ENCODE results near the gene CCDC33. TPM values are rescaled to one million over a fixed set of nuclear protein-coding genes. Genes with fewer than 3 reads are reported as not detected.

Gene CCDC33
- total RNA-seq, 1 experiment from 2014 or later, result not detected

DNA sequence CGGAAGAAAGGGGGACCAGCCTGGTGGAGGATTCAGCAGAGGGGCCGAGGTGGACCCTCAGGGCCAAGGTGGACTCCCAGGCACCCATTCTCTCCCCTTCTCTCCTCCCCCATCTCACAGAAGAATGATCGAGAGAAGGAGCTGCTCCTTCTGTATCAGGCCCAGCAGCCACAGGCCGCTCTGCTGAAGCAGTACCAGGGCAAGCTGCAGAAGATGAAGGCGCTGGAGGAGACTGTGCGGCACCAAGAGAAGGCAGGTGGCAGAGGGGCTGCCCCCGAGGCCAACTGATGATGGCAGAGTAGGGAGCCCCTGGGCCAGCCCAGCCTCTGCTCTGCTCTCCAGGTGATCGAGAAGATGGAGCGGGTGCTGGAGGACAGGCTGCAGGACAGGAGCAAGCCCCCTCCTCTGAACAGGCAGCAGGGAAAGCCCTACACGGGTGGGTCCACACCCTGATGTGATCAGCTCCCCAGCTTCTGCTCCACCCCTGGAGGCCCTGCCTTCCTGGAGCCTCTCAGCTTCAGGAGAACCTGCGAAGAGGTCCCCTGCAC is 94.8 kb downstream of the CCDC33 start:
- DNase-seq (ENCODE audit: extremely low read depth, low read depth), result no peak

GRCh38 chr15:74332011-74332410 is 95.9 kb downstream of the CCDC33 start:
- no peak for DNase-seq (ENCODE audit: extremely low read depth, low read depth)

DNA sequence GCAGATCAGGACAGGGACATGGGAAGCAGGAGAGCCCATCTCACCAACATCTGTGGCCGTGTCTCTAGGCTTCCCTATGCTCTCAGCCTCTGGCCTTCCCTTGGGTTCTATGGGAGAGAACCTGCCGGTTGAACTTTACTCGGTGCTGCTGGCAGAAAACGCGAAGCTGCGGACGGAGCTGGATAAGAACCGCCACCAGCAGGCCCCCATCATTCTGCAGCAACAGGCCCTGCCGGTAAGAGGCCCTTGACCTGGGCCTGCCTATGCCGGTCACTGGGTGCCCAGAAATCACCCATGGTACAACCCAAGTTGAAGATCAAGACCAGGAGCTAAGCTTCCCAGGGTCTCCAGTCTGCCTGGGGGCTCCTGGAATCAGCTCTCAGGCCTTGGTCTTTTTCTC is 96.5 kb downstream of the CCDC33 start:
- DNase-seq (ENCODE audit: extremely low read depth, low read depth), result no peak

DNA sequence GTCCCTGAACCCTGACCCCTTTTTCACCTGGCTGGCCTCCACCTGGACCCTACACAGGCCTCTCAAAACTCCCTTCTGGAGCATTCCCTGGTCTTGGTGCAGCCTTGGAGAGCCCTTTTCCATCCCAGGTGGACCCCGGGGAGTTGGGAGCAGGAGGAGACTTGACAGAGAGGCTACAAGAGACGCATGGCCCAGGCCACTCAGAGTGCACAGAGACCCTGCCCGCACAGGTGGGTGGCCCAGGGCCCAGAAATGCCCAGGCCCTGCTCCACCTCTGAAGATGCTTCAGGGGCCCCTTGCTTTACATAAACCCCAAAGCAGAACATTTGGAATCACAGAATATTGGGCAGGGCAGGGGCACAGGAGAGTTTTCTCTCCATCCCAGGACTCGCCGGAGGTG is 97.0 kb downstream of the CCDC33 start:
- DNase-seq (ENCODE audit: extremely low read depth, low read depth), result no peak

DNA sequence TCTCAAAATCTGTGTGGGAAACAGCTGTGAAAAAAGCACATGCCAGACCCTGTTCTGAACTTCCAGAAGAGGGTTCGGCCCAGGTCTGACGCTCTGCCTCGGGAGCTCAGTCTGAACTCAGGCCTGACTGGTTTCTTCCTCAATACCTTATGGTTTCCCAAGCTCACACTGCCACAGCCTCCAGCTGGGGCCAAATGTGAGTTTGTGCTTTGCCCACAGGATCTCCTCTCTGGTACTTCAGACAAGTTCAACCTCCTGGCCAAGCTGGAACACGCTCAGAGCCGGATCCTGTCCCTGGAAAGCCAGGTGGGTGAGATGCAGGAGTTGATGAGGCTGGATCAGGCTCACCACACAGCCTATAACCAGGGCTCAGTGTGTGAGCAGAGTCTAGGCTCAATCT is 97.5 kb downstream of the CCDC33 start:
- DNase-seq (ENCODE audit: extremely low read depth, low read depth), result no peak

DNA sequence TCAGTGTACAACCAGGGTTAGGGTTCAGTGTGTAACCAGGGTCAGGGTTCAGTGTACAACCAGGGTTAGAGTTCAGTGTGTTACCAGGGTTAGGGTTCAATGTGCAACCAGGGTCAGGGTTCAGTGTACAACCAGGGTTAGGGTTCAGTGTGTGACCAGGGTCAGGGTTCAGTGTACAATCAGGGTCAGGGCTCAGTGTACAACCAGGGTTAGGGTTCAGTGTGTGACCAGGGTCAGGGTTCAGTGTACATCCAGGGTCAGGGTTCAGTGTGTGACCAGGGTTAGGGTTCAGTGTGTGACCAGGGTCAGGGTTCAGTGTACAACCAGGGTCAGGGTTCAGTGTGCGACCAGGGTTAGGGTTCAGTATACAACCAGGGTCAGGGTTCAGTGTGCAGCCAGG is 98.0 kb downstream of the CCDC33 start:
- DNase-seq (ENCODE audit: extremely low read depth, low read depth), result no peak

- DNase-seq (ENCODE audit: extremely low read depth, low read depth), result no peak
These were observed 99.3 kb downstream of the CCDC33 start for GRCh38 chr15:74335396-74335795.

DNA sequence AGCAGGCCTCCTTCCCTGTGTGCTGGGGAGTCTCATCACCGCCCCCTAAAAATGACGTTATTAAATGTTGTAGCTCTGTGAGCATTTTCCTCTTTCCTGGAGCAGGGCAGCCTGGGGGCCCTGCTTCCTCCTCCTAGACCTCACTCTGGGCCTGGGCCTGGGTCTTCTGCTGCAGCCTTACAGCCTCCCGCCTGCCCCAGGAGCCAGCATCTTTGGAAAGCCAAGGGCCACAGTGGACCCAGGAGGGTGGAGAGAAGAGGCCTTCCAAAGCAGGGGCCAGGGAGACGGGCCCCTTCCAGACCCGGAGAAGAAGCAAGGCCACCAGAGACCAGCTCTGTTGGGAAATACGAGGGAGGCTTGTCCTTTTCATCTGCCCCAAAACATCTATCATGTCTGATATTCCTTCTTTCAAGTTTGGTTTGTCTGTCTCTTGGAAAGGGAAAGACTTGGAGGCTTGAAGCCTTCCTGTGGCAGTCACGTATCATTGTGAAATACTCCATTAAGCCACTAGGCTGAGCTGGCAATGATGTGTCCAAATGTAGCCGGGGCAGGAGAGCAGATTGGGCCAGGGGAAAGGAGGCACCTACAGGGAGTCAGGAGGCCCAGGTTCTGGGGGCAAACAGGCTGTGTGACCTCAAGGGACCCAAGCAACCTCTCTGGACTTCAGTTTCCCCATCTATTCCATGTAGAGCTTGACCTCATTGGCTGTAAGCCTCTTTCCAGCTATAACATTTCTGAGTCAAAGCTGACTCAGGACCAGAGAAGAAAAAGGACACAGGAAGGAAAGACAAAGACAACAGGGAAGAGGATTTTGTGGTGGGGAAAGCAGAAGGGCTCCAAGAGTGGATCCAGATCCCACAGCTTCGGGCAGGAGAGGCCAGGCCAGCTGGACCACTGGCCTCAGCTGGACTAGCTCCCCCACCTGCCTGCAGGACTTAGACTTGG is 100.2 kb downstream of the CCDC33 start:
- no peak for DNase-seq (ENCODE audit: extremely low read depth, low read depth)

DNA sequence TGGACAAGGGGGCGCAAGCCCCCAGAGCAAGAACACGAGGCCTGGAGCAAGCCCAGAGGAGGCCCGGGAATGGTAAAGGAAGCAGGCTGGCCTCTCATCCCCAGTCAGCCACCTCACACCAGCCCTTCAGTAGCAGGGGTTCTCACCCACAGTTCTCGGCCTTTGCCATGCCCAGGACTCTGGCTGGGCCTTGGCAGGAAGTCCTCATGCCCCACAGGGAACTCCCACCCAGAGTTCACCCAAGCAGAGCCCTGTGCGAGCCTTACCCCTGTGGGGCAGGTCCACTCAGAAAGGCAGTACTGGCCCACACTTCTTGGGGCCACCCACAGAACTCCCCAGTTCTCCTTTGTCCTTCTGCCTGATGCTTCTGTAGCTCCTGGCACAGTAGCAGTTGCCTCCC is 101.0 kb downstream of the CCDC33 start:
- DNase-seq (ENCODE audit: extremely low read depth, low read depth), result no peak

GRCh38 chr15:74337607-74338211 is 101.6 kb downstream of the CCDC33 start:
- no peak for DNase-seq (ENCODE audit: extremely low read depth, low read depth)

GRCh38 chr15:74338676-74339075 is 102.5 kb downstream of the CCDC33 start:
- no peak for DNase-seq (ENCODE audit: extremely low read depth, low read depth)

DNA sequence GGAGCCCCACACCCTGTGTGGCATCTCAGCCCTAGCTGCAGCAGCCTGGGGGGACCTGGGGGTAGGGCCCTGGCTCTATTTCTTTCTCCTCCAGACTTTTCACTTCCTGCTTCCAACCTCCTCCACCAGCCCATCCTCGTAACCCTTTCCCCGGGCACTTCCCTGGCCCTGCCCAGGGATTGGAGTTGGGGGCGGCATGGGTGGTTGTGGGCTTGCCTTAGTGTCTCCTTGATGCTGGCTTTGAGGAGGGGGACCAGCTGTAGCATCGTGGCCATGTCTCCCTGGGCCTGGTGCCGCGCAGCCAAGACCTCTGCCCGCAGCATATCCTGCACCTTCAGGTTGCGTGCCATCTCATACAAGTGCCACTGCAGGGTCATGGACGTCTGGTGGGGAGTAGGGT is 103.2 kb downstream of the CCDC33 start:
- no peak for DNase-seq (ENCODE audit: extremely low read depth, low read depth)

DNA sequence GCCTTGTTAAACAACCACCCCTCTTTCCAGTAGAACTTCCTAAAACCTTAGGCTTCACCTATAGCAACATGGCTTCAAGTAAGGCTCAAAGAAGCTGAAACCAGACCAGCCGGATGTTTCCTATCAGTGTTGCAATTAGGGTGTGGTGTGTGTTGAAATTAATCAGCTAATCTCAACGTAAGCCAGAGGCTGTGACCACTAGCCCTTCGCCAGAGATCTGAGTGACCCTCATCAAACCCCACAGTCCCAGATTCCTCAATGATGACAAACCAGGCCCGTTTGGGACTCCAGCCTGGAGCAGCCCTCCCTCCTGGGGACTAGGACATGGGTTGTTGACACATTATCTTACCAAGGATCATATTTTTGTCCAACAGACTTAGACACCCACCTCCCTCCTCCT is 104.0 kb downstream of the CCDC33 start:
- no peak for DNase-seq (ENCODE audit: extremely low read depth, low read depth)

- no peak for DNase-seq (ENCODE audit: extremely low read depth, low read depth)
These were observed 107.1 kb downstream of the CCDC33 start for GRCh38 chr15:74343127-74343796.

GRCh38 chr15:74343797-74344127 is 107.6 kb downstream of the CCDC33 start:
- DNase-seq (ENCODE audit: extremely low read depth, low read depth), result no peak

DNA sequence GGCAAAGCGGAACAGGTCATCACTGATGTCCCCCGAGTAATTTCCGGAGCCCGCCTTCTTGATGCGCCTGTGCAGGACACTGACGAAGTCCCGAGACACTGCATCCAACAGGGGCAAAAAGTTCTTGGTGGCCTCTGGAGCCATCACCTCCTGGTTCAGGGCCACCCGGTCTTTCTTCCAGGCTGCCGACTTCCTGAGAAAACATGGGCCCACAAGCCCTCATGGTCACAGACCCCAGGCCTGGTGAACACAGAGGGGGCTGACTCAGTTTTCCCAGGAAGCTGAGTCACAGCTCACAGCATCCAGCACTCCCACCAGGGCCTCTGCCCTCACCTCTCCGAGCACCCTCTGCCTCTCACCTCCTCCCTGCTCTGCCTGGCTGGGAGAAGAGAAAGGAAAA is 108.9 kb downstream of the CCDC33 start:
- DNase-seq (ENCODE audit: extremely low read depth, low read depth), result no peak

DNA sequence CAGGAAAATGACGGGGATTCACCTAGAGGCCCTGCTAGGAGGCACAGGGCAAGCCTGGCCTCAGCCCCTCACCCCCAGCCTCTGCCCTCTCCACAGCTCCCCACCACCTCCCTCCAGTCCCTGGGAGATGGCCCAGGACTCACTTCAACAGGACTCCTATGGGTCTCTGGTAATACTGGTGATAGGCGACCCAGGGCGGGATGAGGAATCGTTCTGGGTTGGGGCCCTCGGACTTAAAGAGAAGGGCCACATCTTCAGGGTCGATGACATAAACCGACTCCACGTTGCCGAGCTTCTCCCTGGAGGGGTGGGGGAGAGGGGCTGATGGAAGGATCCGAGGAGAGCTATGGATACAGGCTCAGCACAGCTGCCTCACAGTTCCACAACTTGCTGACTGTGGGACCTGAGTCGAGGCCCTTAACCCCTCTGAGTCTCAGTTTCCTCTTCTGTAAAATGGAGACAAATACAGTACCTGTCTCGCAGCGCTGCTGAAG is 111.7 kb downstream of the CCDC33 start:
- DNase-seq (ENCODE audit: extremely low read depth, low read depth), result no peak

DNA sequence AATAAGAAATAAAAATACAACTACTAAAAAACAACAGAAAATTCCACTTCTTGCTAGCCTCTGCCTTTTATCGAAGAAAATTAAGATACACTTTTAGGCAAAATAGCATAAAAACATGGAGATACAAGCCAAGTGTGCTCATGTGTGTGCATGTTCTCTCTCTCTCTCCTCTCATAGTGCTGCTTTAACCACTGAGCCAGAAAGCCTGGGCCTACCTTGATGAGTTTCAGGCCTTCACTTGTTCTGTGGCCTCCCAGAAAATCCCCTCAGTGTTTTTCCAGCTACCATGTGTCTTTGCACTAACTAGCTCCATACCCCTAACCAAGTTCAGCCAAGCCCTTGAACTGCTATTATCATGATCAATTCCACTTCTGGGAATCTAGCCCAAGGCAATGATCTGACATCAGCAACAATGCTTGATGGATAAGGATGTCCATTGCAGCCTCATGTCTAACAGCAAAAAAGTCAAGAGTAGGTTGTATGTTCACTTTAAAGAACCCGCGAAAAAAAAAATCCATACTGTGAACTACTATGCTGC is 113.2 kb downstream of the CCDC33 start:
- no peak for DNase-seq (ENCODE audit: extremely low read depth, low read depth)

DNA sequence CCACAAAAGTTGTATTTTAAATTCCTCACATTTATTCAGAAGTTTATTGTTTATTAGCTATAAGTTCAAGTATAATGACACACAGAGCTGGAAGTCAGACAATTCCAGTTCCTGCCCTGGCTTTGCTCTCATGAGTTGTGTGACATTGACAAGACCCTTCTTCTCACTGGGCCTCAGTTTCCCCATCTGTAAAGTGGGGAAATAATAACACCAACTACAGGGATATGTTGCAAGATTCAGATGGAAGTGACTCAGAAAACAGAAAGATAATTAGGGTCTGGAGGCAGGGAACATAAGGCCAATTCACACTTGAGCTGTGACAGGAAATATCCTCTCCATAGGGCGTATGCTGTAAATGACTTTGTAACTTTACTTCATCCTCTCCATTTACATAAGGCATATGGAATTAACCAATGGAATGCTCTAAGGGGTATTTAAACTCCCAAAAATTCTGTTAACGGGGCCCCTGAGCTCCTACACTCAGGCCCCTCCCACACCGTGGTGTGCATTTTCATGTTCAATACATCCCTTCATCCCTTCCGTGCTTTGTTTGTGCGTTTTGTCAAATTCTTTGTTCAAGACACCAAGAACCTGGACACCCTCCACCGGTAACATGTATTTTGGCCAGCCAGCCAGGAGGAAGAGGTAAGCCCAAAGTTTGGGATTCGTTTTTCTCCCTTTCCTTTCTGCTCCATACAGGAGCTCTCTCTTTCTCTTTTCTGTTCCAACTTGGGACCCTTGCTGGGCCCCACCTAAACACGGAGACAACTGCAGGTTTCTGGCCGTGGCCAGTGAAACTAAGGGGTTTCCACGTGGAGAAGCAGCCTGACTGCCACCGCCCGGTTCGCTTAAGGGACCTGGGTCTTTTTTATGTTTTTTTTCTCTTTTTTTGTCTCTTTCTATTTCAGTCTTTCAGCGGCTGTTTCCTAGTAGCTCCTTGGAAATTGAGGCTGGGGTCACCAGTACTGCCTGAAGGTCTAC is 114.5 kb downstream of the CCDC33 start:
- DNase-seq (ENCODE audit: extremely low read depth, low read depth), result no peak

GRCh38 chr15:74351670-74352069 is 115.5 kb downstream of the CCDC33 start:
- no peak for DNase-seq (ENCODE audit: extremely low read depth, low read depth)
